GM21515 (cell line): Measurements from ENCODE around the gene EPB41L5.
"Not testable (repeated sequence)": the region's sequence is repeated elsewhere in the genome, so short reads cannot be mapped to it uniquely, and the experiment has no call there.

Source experiments
- ATAC-seq: cut with Tn5 transposase; IDR thresholded peaks from one replicate; pipeline ENCODE4 v1.9.1; 2021; ENCODE audit not compliant: unreplicated experiment

Gene EPB41L5

GRCh38 chr2:120192280-120192679, 179.4 kb downstream of the EPB41L5 start:
- ATAC-seq: no peak

GRCh38 chr2:120195553-120195952, 182.7 kb downstream of the EPB41L5 start:
- no peak for ATAC-seq

- not testable (repeated sequence) for ATAC-seq
These were observed 187.1 kb downstream of the EPB41L5 start for GRCh38 chr2:120199817-120200459.

GRCh38 chr2:120203251-120204021, 190.6 kb downstream of the EPB41L5 start:
- no peak for ATAC-seq

GRCh38 chr2:120204022-120204405, 191.1 kb downstream of the EPB41L5 start:
- no peak for ATAC-seq

DNA sequence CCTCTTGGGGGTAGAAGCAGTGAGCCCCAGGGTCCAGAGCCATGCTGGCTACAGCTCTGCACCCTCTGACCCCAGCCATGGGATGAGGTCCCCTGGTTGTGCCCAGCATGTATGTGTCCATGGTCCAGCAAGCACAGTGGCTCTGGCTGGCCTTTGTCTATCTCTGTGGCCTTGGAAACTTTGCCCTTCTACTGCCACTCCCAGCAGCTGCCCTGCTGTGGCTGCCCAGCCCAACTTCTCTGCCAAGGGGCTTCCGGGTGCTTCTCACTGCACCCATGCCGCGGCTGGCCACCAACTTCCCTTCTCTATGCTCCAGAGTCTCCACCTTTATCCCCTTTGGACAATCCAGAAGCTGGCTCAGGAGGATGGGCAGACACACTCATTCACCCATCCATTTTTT, 191.5 kb downstream of the EPB41L5 start:
- ATAC-seq: no peak

GRCh38 chr2:120204945-120205670, 192.2 kb downstream of the EPB41L5 start:
- no peak for ATAC-seq

GRCh38 chr2:120206022-120206581, 193.2 kb downstream of the EPB41L5 start:
- ATAC-seq: no peak

- ATAC-seq: no peak
These were observed 195.8 kb downstream of the EPB41L5 start for GRCh38 chr2:120208381-120209353.

DNA sequence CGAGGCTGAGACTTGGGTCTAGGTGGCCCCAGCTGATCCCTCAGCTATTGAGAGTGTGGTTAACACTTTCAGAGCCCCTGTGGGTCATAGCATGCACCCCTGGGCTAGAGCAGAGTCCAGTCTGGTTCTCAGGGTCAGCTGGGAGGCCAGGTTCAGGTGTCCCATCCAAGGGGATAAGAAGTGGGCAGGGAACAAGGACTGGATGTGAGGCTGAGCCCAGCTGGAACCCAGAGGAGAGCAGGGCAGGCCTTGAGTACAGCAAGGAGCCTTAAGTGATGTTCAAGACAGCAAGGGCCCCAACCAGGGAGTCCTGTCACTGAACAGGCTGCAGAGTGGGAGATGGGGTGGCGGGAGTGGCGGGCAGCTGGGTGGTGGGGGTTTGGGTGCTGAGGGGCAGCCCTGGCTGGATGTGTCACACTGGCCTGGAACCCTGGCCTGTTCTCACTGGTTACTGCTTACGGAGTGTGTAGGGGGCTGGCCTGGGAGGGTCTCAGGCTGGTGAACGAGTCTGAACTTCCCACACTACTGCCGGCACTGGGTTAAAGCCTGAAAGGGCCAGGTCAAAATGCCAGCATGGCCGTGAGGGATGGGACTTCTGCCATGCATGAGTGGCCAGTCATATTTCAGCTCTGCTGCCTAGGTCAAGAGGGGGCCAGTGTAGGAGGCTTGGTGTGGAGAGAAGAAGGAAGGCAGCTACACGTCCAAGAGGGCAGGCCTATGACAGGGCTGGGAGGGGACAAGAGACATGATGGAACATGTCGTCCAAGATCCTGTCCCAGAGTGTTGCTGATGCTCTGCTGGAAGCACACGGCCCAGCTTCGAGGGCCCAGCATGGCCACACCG, 196.8 kb downstream of the EPB41L5 start:
- no peak for ATAC-seq

DNA sequence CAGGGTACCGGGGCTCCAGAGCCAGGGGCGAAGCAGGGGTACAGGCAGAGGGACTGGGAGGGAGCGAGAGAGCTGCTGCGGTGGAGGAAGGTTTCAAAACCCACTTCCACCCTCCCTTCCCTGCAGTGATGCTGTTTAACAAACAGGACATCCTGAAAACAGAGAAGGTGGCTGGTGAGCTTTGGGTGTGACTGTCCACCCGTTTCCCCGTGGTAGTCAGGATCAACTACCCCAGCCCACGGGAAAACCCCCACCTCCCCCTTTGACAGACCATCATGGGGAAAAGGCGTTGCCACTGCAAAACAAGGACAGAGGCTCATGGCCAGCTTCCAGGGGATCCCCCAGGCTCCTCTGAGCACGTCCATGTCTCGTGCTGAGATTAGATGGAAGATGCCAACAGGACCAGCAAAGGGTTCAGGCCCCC, 197.4 kb downstream of the EPB41L5 start:
- no peak for ATAC-seq

DNA sequence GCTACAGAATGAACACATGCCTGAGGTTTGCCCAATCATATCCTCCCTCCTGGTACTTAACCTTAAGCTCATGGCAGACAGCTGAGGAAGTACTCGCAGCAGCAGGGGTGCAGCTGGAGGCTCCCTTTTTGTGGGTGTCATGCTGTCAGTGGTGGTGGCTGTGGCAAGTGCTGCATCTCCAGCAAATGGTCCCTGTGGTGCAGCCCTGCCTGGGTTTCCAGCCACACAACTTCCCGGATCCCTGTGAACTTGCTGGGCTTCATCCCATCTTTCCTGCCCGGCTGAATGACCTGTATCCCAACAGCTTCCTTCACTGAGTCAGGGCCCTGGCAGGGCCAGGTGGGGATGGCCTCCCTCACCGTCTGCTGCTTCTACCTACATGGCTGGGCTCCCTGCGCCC, 205.3 kb downstream of the EPB41L5 start:
- ATAC-seq: no peak

DNA sequence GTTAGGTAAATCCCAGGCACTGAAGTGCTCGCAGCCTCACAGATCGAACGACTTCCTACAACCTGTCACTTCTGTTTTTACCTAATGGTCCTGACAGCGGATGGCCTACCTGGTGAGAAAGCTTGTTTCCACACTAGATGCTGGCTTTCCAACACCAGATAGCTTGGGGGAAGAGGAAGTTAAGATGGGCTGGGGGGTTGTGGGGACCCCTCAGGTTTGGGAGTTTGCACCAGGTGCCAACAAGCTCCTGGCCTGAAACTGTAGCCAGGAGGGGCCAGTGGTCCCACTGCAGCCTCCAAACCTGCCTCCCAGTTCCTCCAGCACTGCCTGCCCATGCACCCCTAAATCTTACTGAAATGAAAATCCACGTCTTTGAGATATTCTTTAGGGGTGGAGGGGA, 206.4 kb downstream of the EPB41L5 start:
- no peak for ATAC-seq

DNA sequence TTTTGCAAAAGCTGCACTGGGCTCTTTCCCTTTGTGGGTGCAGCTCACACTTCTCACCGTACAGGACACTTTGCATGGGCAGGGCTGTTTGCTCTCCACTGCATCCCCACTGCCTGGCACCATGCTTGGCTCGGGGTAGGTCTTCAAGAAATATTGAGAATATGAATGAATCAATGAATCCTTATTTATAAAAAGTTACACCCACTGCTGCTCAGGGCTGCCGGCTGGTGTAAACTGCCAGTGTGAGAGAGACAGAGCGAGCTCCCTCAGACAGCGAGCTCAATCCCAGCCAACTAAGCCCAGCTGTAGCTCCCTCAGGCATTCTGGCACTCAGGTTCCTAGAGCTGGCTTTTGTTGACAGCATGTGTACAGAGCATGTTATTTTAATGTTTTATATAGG, 206.9 kb downstream of the EPB41L5 start:
- no peak for ATAC-seq

GRCh38 chr2:120220756-120221155, 207.9 kb downstream of the EPB41L5 start:
- ATAC-seq: no peak

DNA sequence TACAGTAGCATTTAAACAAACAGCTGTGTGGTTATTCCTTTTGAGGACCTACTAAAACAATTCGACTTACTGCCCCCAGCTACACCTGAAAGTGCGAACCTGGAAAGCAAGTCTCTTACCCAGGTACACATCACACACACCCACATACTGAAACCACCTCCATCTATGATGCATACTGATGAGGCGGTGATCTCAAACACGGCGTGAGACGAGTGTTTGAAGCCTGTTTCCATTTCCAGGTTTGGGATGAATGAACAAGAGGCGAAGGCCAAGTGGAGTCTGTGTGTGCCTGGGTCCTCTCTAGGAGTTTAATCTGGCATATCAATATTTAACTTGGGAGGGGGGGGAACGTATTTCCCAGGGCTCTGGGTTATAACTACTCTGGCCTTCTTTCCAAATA, 208.7 kb downstream of the EPB41L5 start:
- no peak for ATAC-seq

- ATAC-seq: no peak
These were observed 209.5 kb downstream of the EPB41L5 start for GRCh38 chr2:120222186-120223033.

DNA sequence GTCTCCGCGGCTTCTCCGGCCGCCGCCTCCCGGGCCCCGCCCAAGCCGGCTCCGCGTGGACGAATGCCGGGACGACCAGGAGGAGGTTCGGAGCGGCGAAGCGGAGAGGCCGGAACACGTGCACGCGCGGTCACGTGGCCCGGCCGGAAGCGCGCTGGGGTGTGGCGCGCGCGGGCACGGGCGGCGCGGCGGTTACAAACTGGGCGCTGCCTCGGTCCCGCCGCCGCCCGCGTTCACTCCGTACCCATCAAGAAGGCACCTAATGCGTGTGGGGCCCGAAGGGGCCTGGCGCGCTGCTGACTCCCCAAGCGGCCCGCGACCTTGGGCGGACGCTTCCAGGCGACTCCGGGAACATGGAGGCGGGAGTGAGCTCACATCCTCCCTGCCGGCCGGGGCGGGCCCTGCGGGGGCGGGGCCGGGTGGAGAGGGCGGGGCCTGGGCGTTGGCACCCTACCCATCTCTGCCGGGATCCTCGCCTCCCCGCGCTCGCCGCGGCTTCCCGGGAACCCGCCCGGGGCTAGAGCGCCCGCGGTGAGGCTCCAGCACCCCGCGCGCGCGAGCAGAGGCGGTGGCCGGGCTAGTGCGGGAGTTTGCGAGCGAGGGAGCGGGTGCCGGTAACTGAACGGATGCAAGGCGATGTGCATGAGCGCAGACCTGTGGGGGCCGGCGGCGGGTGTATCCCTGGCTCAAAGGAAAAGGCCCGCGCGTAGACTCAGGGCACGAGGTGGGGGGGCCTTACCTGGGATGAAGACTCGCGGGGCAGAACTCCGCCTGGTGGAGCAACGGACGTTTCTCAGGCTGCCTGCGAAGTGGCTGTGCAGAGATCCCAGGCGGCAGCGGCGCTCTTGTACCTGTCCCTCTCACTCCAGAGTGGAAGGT, 210.4 kb downstream of the EPB41L5 start, which contains the start of gene TMEM185B:
TMEM185B (minus strand) TSS at position 367 of the 879 bp plus-strand sequence. CDS start 424 bp downstream, outside the sequence.
- peak; percentile 85 for ATAC-seq
